ENCODE measurements around the gene ZNF33B. TPM values are rescaled to one million over a fixed set of nuclear protein-coding genes. Genes with fewer than 3 reads are reported as not detected.
A peak's percentile ranks its signal among the peaks of the same experiment; 100 is the strongest.

Gene ZNF33B
- total and polyA plus RNA-seq, 9 of the 15 experiments (the other 6 are each of a cell fraction or from before 2014, with no cell fraction given): 6.9 to 23.9 (median 15.4) TPM

DNA sequence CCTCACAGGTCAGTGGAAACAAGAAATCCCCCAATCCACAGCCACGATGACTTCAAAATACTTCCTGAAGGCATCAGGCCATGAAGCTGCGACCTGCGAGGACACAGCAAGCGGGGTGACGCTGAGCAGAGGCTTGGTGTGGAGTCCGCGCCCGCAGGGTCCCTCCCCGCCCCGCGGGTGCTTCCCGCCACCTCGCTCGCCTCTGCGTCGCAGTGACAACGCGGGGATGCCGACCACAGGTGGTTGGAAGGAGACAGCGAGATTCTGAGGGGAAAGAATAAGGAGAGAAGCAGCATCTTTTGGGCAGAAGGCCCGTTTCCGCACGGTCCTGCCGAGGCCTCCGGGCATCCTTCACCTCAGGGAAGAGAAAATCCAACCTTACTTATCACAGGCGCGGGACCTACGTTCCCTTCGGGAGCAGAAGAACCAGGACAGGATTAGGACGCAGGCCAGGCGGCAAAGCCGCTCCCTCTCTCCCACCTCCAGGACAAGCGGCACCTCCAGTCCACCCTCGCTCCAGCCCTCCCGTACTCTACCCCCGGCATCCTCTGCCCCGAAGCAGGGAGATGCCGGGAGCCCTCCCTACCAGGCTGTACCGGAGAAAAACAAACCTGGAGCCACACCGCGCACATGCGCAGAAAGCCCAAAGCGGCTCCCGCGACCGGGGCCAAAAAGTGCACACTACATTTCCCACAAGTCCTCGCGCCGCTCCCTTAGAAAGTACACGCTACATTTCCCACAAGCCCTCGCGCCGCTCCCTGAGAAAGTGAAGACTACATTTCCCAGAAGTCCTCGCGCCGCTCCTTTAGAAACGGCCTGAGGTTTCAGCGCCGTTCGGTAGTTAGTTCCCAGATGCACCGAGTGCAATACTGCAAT lies 85.9 kb downstream of the ZNF33B start (continued):
- TF ChIP-seq BCLAF1 (IDR thresholded peaks at IDR 0.05; ENCODE audit: borderline replicate concordance in 1 of 2, control insufficient read depth in 1 of 2, low read depth in 2 of 2, low read length in 1 of 2) (no peak), ATF1 (CRISPR knock-in tag; IDR thresholded peaks at IDR 0.05) (no peak), ATF1 (tag; IDR thresholded peaks at IDR 0.05) (peak; percentile 89), ZNF197 (CRISPR knock-in tag; IDR thresholded peaks at IDR 0.05; ENCODE audit: low read depth) (peak; percentile 34; the same call in 1 of the 2 replicates), SIN3A (IDR thresholded peaks at IDR 0.05; ENCODE audit: borderline replicate concordance in 2 of 2, control insufficient read depth in 1 of 2, low read depth in 2 of 2, low read length in 2 of 2) (peak; percentile 9 to 48; a peak in 1 of 4 replicates), NR2C1 (IDR thresholded peaks at IDR 0.05) (peak; percentile 18; the same call in 1 of the 2 replicates), NR2C1 (tag; IDR thresholded peaks at IDR 0.05) (peak; percentile 82), ZNF766 (CRISPR knock-in tag; conservative IDR thresholded peaks at IDR 0.05) (peak; percentile 89), RB1 (IDR thresholded peaks at IDR 0.05; ENCODE audit: low read depth) (peak; percentile 41; the same call in 1 of the 2 replicates), TSC22D4 (tag; IDR thresholded peaks at IDR 0.05) (no peak), DMBX1 (CRISPR knock-in tag; IDR thresholded peaks at IDR 0.05; ENCODE audit: borderline replicate concordance) (peak; percentile 37; the same call in 1 of the 2 replicates), JUN (IDR thresholded peaks at IDR 0.05; ENCODE audit: borderline replicate concordance, low read depth, low read length) (no peak), JUN (CRISPR knock-in tag; IDR thresholded peaks at IDR 0.05; ENCODE audit: borderline replicate concordance) (0 out of 2 replicates have a peak, but pooled peaks have one; percentile 34), ARID3B (CRISPR knock-in tag; IDR thresholded peaks at IDR 0.05; ENCODE audit: borderline replicate concordance) (no peak), CTBP1 (IDR thresholded peaks at IDR 0.05; ENCODE audit: borderline replicate concordance) (peak; percentile 86), CXXC5 (CRISPR knock-in tag; IDR thresholded peaks at IDR 0.05) (peak; percentile 59)
- TF ChIP-seq, protein P1, sequence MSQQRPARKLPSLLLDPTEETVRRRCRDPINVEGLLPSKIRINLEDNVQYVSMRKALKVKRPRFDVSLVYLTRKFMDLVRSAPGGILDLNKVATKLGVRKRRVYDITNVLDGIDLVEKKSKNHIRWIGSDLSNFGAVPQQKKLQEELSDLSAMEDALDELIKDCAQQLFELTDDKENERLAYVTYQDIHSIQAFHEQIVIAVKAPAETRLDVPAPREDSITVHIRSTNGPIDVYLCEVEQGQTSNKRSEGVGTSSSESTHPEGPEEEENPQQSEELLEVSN (IDR thresholded peaks at IDR 0.05; ENCODE audit: borderline replicate concordance in 1 of 2, extremely low read depth in 1 of 2, insufficient read depth in 1 of 2, insufficient read length in 1 of 2, low read depth in 1 of 2, low read length in 1 of 2, poor library complexity in 1 of 2, severe bottlenecking in 1 of 2): peak; percentile 97 to 99
- TF ChIP-seq, protein P2, sequence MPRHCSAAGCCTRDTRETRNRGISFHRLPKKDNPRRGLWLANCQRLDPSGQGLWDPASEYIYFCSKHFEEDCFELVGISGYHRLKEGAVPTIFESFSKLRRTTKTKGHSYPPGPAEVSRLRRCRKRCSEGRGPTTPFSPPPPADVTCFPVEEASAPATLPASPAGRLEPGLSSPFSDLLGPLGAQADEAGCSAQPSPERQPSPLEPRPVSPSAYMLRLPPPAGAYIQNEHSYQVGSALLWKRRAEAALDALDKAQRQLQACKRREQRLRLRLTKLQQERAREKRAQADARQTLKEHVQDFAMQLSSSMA (CRISPR knock-in tag; IDR thresholded peaks at IDR 0.05): no peak
